Right renal cortex interstitium (tissue), 3 donors: ENCODE measurements around the gene PRADC1. TPM values are rescaled to one million over a fixed set of nuclear protein-coding genes. Genes with fewer than 3 reads are reported as not detected.

Experiments used
- DNase-seq, 3 donors: peaks; one replicate each; pipeline ENCODE4 v3.0.0-alpha.2; 2013; ENCODE audit warnings: low read depth in 3 of 3, low spot score in 2 of 3
- polyA plus RNA-seq, 3 donors: library from polyadenylated mRNA; unstranded; fragments of 120-200 nt; gene quantifications; one replicate each; pipeline ENCODE4 v1.2.1, GENCODE V29; 2013; ENCODE audit not compliant: insufficient read length in 3 of 3

The PRADC1 gene
- polyA plus RNA-seq, 3 donors: 11.6 to 14.6 (median 14.1) TPM

DNA sequence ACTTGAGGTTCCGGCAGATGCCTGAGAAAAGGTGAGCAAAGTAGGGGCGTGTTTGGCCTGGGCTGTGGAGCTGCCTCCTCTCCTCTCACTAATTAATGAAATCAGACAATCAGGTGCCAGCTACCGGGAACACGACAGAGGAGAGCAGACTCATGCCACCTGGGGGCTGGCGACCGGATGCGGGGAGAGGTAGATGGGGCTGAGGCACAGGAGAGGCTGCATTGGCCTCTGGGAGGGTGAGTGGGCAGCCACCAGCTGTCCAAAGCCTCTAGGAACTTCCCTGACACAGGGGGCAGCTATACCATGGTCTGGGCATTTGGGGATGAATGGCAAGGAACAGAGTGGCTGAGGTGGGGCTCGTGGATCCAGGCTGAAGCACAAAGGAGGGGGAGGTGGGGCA, 26.2 kb upstream of the PRADC1 start:
- no peak for DNase-seq

DNA sequence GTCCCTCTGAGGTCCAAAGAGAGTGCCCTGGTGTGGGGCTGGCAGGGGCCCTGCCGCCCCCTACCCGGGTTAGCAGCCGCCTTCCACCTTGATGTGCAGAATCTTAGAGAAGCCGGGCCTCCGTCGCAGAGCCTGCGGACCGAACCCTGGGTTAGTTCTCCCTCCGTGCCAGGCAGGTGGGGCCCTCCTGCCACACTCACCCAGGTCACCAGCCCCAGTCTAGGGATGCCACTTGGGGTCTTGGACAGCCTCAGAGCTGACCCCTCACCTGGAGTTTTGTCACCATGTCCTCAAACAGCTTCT, 25.8 kb upstream of the PRADC1 start:
- no peak for DNase-seq

DNA sequence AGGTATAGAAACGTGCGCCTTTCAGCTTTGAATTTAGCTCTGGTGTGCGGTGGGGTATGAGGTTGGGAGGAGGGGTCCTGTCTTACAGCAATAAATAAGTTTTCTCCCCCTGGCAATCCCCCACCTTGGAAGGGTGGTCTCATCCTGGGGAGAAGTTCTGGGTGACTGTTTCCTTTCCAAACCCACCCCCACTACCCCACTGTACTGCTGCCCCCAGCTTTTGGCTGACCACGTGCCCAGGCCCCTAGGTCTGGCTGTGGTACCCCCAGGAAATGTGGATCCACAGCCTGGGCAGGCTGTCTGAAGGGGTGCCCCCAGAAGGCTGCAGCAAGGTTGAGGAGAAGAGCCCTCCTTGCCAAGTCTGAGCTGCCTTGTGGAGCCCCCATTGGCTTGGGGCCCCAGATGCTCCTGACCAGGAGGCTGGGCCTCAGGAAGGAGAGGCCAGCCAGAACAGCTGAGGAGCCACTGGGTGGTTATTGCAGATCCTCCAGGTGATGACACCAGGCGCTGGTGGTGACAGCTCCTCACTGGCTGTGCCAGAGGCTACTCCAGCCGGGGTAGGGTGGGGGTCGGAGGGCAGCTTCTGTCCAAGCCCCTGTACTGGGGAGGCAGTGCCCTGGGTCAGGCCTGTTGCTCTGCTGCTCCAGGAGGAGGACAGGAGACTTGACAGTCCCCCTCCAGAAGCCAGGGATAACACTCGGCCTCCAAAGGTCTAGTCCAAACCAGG, 25.3 kb upstream of the PRADC1 start:
- DNase-seq: no peak

DNA sequence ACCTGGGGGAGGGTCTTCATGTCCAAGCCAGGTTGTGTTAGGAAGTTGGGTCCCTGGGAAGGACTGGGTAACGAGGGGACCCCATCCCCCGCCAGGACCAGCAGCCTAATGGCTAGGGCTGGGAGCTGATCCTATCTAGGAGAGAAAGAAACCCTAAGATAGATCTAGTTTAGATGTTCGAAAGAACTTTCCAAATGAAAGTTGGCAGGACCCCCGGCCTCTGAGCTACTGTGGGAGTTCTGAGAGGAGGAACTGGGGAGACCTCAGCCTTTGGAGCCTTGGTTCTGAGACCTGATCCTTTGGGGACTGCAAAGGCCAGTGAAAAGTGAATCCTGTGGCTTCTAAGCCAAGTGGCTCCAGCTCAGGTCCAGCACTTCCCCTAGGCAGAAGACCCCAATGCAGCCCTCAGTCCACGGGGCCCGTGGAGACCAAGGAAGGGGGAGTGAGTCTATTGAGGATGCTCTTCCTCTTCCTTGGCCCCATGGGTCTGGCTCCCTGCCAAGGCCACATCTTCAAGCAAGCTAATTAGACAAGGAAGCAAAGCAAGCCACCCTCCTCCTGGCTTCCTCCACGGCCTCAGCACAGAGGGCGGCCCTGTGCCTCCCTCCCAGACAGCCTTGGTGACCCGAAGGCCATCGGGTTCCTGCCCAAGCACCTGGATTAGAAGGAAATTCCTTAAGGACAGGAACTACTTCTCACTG, 24.5 kb upstream of the PRADC1 start:
- no peak for DNase-seq

DNA sequence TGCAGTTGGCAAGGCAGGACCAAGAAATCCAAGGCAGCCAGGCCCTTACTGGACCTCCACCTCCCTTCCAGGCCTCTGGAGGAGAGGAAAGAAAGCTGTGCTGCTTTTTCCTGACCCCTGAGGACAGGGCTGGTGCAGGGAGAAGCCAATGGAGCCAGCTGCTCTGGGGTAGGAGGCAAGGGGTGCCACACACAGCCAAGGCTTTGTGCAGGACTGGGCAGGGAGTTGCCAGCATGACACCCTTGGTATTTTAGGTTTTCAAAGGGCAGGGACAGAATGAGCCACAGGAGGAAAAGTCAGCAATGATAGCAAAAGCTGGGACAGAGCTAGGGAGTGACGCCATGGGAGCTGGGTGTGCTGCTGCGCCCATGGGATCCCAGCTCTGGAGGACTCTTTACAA, 24.0 kb upstream of the PRADC1 start:
- no peak for DNase-seq

DNA sequence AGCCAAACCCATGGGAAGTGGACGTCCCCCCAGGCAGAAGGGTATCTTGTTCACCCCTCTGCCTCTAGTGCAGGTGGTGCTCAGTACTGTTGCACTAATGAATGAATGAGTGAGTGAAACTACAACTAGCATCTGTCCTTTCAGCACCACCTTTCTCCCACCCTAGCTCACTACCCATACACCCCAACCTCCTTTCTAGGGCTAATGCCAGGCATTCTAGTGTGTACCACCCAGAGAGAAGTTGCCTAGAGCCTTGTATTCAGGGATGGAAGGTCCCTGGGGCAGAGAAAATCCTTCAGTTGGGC, 23.5 kb upstream of the PRADC1 start:
- no peak for DNase-seq

DNA sequence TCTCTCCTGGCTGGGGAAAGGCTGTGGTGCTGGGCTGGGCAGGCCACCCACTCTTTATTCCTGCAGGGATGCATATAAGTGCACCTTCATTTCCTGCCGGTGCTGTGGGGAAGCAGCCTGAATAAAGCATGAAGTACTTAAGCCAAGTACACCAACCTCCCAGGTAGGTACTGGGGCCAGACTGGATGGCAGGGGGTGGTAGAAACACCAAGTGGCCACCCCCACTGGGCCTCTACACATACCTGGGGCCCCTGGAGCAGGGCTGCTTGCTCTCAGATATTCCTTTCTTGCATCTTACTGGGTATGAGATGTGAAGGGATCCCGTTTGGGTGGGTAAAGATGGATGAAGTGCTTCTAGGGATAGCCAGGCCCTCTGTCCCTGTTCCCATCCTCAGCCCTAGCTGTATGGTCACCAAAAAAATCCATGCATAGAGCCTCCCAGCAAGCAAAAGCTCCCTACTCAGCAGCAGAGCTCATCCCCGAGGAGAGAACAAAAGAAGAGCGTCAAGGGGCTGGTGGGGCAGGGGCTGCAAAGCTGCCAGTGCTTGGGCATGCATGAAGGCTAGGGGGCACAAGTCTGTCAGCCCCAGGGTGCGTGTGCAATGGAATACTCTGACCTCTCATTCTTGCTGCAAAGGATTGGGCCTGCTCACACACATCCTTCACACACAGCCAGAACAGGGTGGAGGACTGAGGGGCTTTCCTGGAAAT, 23.0 kb upstream of the PRADC1 start:
- no peak for DNase-seq

DNA sequence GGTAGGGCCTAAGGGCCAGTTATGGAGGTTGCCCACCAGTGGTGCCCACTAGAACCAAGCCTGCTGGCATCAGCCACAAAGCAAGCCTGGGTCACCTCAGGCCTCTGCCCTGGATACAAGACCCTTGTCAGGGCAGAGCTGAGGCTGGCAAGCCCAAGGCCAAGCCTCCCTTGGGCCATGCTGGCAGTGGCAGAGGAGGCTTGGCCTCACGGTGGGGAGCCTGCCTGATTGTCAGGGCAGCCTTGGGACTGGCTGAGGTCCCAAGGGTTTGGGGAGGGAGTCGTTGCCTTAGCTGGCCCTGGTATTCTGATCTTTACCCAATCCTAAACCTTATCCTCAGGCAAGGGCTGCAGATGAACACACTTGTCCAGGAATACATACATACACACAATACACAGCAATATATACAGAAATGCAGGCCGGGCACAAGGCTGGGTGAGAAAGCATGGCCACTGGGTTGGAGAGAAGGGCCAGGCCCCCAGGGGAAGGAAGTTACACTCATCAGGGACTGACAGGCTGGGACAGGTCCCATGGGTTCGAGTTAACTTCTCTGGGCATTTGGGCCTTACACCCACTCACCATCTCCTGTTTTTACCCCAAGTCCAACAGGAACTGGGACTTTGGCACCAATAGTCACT, 22.1 kb upstream of the PRADC1 start:
- no peak for DNase-seq

DNA sequence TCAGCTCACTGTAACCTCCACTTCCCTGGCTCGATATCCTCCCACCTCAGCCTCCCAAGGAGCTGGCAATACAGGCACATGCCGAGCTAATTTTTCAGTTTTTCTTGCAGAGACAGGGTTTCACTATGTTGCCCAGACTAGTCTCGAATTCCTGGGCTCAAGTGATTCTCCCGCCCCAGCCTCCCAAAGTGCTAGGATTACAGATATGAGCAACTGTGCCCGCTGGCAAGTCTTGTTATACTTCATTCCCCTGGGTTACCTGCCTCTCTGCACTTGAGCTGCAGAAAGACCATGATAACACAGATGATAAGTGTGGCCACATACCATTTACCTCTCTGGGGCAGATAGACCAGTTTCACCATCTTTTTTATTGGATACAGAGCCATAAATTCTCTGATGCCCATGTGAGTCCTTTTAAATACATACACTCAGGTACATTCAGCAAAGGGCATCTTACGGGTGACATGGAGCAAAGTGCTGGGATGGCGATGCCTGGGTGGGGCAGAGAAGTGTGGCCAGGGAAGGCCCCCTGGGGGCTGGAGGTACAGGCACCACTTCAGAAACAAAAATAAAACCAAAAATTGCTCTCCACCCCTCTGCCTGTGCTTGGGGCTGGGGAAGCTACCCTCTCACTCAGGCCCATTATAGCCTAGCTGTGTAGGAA, 21.4 kb upstream of the PRADC1 start:
- DNase-seq: no peak

DNA sequence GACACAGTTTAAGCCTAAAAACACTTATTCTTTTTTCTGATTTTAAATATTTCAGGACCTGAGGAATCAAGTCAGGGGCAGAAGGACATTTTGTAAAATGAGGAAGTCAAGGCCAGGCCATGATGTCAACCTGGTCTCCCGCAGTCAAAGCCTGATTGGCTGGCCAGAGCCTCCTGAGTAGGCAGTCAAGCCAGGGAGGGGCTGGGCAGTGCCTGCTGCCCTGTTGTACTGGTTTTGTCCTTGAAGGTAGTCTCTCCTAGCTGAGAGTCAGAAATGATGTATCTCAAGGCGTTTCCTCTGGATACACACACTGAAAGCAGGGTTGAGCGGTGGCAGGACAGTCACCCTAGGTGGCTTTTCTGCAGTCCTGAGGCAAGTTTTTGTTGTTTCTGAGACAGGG, 20.9 kb upstream of the PRADC1 start:
- no peak for DNase-seq

DNA sequence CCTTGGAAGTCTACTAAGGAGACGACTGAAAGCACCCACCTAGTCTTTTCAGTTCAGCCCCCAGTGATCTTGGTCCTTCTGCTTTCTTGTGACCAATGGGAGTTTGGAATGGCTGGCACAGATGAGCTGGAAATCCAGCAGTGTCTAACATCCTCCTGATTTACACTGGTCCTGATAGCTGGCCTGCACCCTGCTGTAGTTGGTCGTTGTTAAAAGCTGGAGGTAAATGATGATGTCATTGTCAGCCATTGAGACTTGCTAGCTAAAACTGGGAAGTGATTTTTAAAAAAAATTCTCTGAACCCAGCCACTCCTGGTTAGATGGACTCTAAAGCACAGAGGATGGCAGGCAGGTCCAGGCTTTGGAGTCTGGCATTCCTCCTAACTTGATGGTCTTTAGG, 20.4 kb upstream of the PRADC1 start:
- no peak for DNase-seq

DNA sequence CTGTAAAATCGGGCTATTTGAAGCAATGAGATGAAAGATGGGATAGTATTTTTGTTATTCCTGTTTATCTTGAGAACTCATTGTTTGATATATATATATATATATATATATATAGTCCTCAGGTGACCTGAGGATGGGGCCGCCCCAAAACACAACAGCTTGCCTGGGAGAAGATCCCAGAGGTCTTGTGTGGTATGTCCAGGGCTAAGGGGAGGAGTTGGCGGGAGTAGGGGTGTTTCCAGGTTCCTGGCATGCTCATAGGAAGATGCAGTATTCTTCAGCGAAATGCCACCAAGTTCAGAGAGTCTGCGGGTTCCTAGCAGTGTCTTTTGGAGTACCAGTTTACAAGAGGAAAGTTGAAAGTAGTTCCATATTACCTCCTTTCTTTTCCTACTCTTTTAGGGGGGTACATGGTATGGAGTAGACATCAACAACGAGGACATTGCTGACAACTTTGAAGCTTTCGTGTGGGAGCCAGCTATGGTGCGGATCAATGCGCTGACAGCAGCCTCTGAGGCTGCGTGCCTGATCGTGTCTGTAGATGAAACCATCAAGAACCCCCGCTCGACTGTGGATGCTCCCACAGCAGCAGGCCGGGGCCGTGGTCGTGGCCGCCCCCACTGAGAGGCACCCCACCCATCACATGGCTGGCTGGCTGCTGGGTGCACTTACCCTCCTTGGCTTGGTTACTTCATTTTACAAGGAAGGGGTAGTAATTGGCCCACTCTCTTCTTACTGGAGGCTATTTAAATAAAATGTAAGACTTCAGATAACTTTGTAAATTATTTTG, 19.4 kb upstream of the PRADC1 start:
- DNase-seq: no peak

DNA sequence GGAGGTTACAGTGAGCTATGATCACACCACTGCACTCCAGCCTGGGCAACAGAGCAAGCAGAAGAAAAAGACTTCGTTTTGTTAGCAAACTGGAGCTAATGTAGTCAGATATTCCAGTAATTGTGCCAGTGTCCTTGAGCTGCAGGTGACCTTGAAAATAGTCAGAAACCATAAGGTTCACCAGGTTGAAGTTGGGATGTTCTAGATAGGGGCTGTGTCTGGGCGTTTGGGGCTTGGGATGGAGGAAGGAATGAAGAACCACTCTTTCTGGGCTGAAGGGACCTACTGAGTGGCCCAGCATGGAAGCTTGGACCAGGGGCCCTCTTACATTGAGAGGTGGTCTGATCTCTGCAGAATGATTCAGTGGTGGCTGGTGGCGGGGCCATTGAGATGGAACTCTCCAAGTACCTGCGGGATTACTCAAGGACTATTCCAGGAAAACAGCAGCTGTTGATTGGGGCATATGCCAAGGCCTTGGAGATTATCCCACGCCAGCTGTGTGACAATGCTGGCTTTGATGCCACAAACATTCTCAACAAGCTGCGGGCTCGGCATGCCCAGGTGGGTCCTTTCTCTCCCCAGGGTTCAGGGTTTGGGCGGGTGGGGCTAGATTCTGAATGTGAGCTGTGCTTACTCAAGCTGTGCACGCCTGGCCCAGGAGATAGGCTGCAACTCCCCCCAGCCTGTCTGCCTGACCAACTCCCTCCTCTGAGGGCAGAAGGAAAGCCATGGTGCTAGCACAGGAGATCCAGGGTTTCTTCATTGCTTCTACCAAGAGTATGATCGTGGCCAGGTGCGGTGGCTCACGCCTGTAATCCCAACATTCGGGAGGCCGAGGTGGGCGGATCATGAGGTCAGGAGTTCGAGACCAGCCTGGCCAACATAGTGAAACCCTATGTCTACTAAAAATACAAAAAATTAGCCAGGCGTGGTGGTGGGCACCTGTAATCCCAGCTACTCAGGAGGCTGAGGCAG, 18.1 kb upstream of the PRADC1 start:
- DNase-seq: no peak

DNA sequence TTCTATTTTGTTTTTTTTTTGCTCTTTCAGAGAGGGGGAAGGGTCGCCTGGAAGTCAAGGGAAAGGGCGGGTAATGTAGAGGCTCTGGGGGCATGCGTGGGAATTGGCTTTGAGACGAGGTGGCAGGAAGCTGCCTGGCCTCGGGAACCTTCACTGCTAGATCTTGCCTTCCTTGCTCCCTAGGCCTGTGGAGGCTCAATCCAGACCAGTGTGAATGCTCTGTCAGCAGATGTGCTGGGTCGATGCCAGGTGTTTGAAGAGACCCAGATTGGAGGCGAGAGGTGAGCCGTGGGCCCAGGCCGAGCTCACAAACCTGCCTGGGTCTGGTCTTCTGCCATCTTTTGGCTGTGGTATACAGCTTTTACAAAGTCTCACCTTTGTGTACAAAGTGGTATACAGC, 16.6 kb upstream of the PRADC1 start:
- DNase-seq: no peak

DNA sequence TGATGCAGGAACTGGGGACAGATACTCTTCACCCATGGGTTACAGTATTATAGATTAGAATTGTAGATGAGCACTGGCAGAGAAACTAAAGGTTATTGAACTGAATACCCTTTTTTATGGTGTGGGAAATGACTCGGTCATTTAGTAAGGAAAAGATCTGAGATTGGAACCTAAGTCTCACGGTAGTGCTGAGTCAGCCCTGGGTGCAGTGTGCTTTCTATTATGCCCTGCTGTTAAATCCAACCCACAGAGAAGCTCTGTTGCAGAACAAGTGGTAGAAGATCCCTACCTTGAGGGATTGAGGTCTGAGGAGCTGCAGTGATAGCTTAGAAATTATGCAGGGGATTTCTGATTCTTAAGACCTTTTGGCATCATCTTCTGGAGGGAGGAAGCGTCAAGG, 13.8 kb upstream of the PRADC1 start:
- no peak for DNase-seq

DNA sequence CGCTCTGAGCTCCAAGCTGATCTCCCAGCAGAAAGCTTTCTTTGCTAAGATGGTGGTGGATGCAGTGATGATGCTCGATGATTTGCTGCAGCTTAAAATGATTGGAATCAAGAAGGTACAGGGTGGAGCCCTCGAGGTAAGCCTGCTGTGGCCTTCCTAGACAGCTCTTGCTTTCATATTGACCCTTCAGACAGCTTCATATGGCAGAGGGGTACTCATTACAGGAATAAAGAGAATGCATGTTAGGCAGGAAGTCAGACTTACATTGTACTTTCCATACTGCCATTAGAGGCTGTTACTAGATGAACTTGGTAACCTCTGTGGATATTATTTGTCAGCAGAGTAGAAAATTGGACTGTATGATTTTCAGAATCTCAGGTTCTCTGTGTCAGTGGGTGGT, 11.5 kb upstream of the PRADC1 start:
- no peak for DNase-seq

DNA sequence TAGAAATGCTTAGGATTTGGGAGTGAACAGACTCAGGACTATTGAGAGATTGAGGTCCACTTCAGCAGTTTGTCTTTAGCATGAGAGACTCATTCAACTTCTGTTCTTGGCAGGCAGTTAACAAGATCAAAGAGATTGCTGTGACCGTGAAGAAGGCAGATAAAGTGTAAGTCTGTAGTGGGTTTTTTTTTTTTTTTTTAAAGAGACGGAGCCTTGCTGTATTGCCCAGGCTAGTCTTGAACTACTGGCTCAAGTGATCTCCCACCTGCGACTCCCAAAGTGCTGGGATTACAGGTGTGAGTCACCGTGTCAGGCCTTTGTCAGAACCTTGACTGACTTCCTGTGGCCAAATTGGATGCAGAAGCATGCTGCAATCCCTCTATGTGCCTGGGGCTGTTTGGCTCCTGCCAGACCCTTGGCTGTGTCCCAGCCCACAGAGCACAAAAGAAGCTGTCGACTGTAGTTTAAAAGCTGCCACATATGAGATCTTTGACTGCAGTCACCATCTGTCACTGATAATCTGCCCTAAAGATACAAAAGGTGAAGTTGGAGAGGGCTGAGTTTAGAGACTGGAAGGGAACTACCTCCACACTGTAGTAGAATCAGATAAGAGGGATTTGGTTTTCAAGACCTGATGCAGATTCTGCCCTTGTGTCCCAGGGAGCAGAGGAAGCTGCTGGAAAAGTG, 11.0 kb upstream of the PRADC1 start:
- DNase-seq: no peak

DNA sequence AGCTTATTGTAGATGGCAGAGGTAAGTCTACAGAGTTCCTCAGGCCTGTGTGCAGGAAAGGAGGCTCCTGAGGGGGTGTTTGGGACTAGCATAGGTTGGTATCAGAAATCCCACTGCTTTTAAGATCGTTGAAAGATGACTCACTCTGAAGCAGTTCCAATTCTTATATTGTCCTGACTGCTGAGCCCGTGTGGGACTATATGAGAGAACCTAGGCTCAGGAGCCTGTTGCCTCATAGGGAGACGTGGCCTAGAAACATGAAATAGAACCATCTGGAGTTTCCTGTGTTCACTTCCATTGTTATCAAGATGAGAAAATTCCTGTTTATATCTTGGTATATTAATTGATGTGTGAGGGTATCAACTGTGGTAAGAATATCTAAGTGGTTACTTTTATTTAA, 6.7 kb upstream of the PRADC1 start:
- DNase-seq: no peak

DNA sequence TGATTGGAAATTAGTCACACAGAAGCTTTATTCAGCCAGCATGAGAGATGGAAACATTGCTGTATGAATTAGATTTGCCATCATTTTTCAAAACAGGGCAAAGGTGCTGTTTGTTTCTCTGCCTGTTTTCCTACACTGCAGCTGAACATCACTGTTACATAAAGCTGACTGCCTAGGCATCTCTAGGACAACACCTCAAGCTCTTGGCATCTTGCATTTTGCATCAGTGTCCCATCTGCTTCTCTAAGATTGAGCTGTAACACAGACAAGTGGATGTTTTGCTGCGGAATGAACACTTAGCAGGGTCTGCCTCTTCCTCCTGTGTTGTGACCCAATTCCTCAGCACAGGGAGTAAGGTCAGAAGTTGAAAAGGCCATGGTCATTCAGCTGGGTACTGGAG, 5.9 kb upstream of the PRADC1 start:
- DNase-seq: no peak
